Left colon (tissue), 2 donors: ENCODE data around the gene POLR2C. TPM values are rescaled to one million over a fixed set of nuclear protein-coding genes. Genes with fewer than 3 reads are reported as not detected.
"Not testable (repeated sequence)": the region's sequence is repeated elsewhere in the genome, so short reads cannot be mapped to it uniquely, and the experiment has no call there.

Experiments used
- ATAC-seq: fragments of 200-7000 bp; cut with Tn5 transposase; one replicate; pipeline ENCODE4 v1.9.1; 2020; ENCODE audit warnings: mild to moderate bottlenecking, moderate library complexity
- DNase-seq, 2 donors: peaks; one replicate each; pipeline ENCODE4 v3.0.0-alpha.2; 2020
- intact Hi-C, 2 donors: fragments of 100-400 bp; cut with DNase I in 1 of 2; cut with micrococcal nuclease in 1 of 2; formaldehyde crosslinking; loops; one replicate each; pipeline versions ENCODE4 v1.11.2 to v1.14.0; 2022; cut with DNase I, micrococcal nuclease
- long read RNA-seq: library from polyadenylated mRNA; unstranded; transcript quantifications from one replicate; pipeline ENCODE4 v2.0.0, GENCODE V29; 2021
- total RNA-seq, 2 donors: library from RNA; stranded (reverse); fragmentation: NEBNext Ultra II Directional; extraction: Animal tissue kit (Norgen Biotek cat#: 25700); gene quantifications; one replicate each; pipeline ENCODE4 v1.2.1, GENCODE V29; 2021
- donor health status: DM: no; HTN: no; CAD: no.
- donor health status: DM: yes; HTN: yes; CAD: no.

POLR2C gene
- total RNA-seq = 10 to 100 TPM; 48.9 to 50.0 TPM
- long read RNA-seq, transcript POLR2C-201 (9 exons, 2,057 nt) = major isoform, 46 of 47 reads
- long read RNA-seq, partial matches to known transcripts = 1 of 47 reads
- long read RNA-seq, other reads (novel, unspliced or antisense) = 0 of 47 reads

- intact Hi-C loops = no loop called here
- DNase-seq (peak; percentile 79 to 92), ATAC-seq (peak; percentile 96)
Measured at GRCh38 chr16:57462209-57462977, at the start of gene POLR2C. Gene POLR2C, plus strand, starts transcription at chr16:57462679. Its CDS starts 46 bp downstream, at chr16:57462725.

GRCh38 chr16:57413301-57413730 lies 49.2 kb upstream of the POLR2C start:
- ATAC-seq = no peak

GRCh38 chr16:57413733-57414132 lies 48.7 kb upstream of the POLR2C start:
- ATAC-seq = no peak
- DNase-seq = no peak
- intact Hi-C loops = no loop called here

More at GRCh38 chr16:57413301-57413730, 49.2 kb upstream of the POLR2C start:
- DNase-seq = no peak
- intact Hi-C loops = no loop called here

GRCh38 chr16:57416084-57416483 lies 46.4 kb upstream of the POLR2C start:
- intact Hi-C loops = loop anchor here (2.0 to 5.0 kb wide), 2 partner anchors 114 to 115 kb away; no protein-coding TSS in a partner anchor
- DNase-seq (no peak), ATAC-seq (no peak)

- no peak for ATAC-seq
- intact Hi-C loops = loop anchor here in 1 of 2 donors (5.0 kb wide), 1 partner anchor 117 kb away; no protein-coding TSS in a partner anchor
- DNase-seq = no peak
Measured at GRCh38 chr16:57419506-57419905, 43.0 kb upstream of the POLR2C start.

- DNase-seq = peak in 1 of 2 donors; percentile 58
- intact Hi-C loops = loop anchor here in 1 of 2 donors (5.0 to 10.0 kb wide), 2 partner anchors 95 to 337 kb away; no protein-coding TSS in a partner anchor
- ATAC-seq = peak; percentile 55
Measured at GRCh38 chr16:57422026-57422944, 40.2 kb upstream of the POLR2C start.

GRCh38 chr16:57423152-57423551 lies 39.3 kb upstream of the POLR2C start:
- intact Hi-C loops = loop anchor here in 1 of 2 donors (5.0 to 10.0 kb wide), 2 partner anchors 94 to 338 kb away; no protein-coding TSS in a partner anchor
- no peak for ATAC-seq
- no peak for DNase-seq

GRCh38 chr16:57424583-57424982 lies 37.9 kb upstream of the POLR2C start:
- ATAC-seq (no peak), DNase-seq (no peak)
- intact Hi-C loops = loop anchor here in 1 of 2 donors (5.0 to 10.0 kb wide), 2 partner anchors 93 to 340 kb away; no protein-coding TSS in a partner anchor

GRCh38 chr16:57426356-57426755 lies 36.1 kb upstream of the POLR2C start:
- DNase-seq (no peak), ATAC-seq (no peak)
- intact Hi-C loops = loop anchor here in 1 of 2 donors (10.0 kb wide), 1 partner anchor 342 kb away; no protein-coding TSS in a partner anchor

GRCh38 chr16:57427307-57427706 lies 35.2 kb upstream of the POLR2C start:
- no peak for DNase-seq
- intact Hi-C loops = loop anchor here in 1 of 2 donors (10.0 kb wide), 1 partner anchor 343 kb away; no protein-coding TSS in a partner anchor
- ATAC-seq = no peak

- no peak for ATAC-seq
- no peak for DNase-seq
- intact Hi-C loops = loop anchor here in 1 of 2 donors (10.0 kb wide), 1 partner anchor 343 kb away; no protein-coding TSS in a partner anchor
Measured at GRCh38 chr16:57427824-57428223, 34.7 kb upstream of the POLR2C start.

GRCh38 chr16:57430955-57431354 lies 31.5 kb upstream of the POLR2C start:
- no peak for DNase-seq
- intact Hi-C loops = no loop called here
- ATAC-seq = no peak

GRCh38 chr16:57432505-57432904 lies 30.0 kb upstream of the POLR2C start:
- DNase-seq = no peak
- ATAC-seq = peak; percentile 81
- intact Hi-C loops = no loop called here

GRCh38 chr16:57432989-57433388 lies 29.5 kb upstream of the POLR2C start:
- intact Hi-C loops = no loop called here
- ATAC-seq = no peak
- DNase-seq = no peak

GRCh38 chr16:57434003-57434402 lies 28.5 kb upstream of the POLR2C start:
- no peak for DNase-seq
- intact Hi-C loops = no loop called here
- no peak for ATAC-seq

GRCh38 chr16:57435838-57436237 lies 26.6 kb upstream of the POLR2C start:
- intact Hi-C loops = no loop called here
- no peak for DNase-seq
- ATAC-seq = no peak

GRCh38 chr16:57439947-57440346 lies 22.5 kb upstream of the POLR2C start:
- intact Hi-C loops, DNase-seq, ATAC-seq: not testable (repeated sequence)

GRCh38 chr16:57440551-57440950 lies 21.9 kb upstream of the POLR2C start:
- ATAC-seq, DNase-seq, intact Hi-C loops: not testable (repeated sequence)

GRCh38 chr16:57444711-57445110 lies 17.8 kb upstream of the POLR2C start:
- DNase-seq = no peak
- no peak for ATAC-seq
- intact Hi-C loops = no loop called here
